ENCODE results near the gene PSMA3. TPM values are rescaled to one million over a fixed set of nuclear protein-coding genes. Genes with fewer than 3 reads are reported as not detected.

The PSMA3 gene
- total RNA-seq, 1 donor from 2014 or later: 91.2 TPM

GRCh38 chr14:58299401-58300330 lies 55.0 kb downstream of the PSMA3 start:
- DNase-seq (ENCODE audit: low spot score): no peak

- no peak for DNase-seq (ENCODE audit: low spot score)
These were observed 56.8 kb downstream of the PSMA3 start for GRCh38 chr14:58301416-58301815.

- DNase-seq (ENCODE audit: low spot score): no peak
These were observed 61.1 kb downstream of the PSMA3 start for GRCh38 chr14:58305730-58306129.

GRCh38 chr14:58307597-58308316 lies 63.1 kb downstream of the PSMA3 start:
- DNase-seq (ENCODE audit: low spot score): no peak

- no peak for DNase-seq (ENCODE audit: low spot score)
These were observed 64.4 kb downstream of the PSMA3 start for GRCh38 chr14:58309086-58309485.

- DNase-seq (ENCODE audit: low spot score): no peak
These were observed 69.1 kb downstream of the PSMA3 start for GRCh38 chr14:58313699-58314098.

GRCh38 chr14:58315606-58316005 lies 71.0 kb downstream of the PSMA3 start:
- no peak for DNase-seq (ENCODE audit: low spot score)

Other genes with a start within 250 kb of the PSMA3 start
- 10.0 TPM for gene ARMH4, start 92.6 kb upstream of the PSMA3 start, total RNA-seq
- 52.5 TPM for gene ACTR10, start 44.7 kb upstream of the PSMA3 start, total RNA-seq
- gene ARID4A, start 53.7 kb downstream of the PSMA3 start, total RNA-seq: 25.3 TPM
- gene TOMM20L, start 151.1 kb downstream of the PSMA3 start, total RNA-seq: not detected
- 29.8 TPM for gene TIMM9, start 182.7 kb downstream of the PSMA3 start, total RNA-seq
- 16.0 TPM for gene KIAA0586, start 182.9 kb downstream of the PSMA3 start, total RNA-seq

All from mucosa of gallbladder (tissue), 1 donor.